Natural killer cell (primary cell): ENCODE measurements around the gene GALNT9. TPM values are rescaled to one million over a fixed set of nuclear protein-coding genes. Genes with fewer than 3 reads are reported as not detected.

ENCODE experiments used
- ATAC-seq, 3 donors: fragments of 150-1000 bp in 2 of 3; fragments of 200-7000 bp in 1 of 3; cut with Tn5 transposase; 1 replicate in 1 of 3; 2 replicates in 2 of 3; pipeline ENCODE4 v1.10.0; 2021; ENCODE audit warnings: mild to moderate bottlenecking in 2 of 3, moderate library complexity in 2 of 3
- DNase-seq, 2 donors: peaks; one replicate each; pipeline versions ENCODE4 v3.0.0 to v3.0.0-alpha.2; 2013 to 2021; ENCODE audit warnings: mixed read lengths in 1 of 2
- H3K27ac ChIP-seq: one replicate; pipeline ENCODE4 v1.5.1; 2013; ENCODE audit warnings: mild to moderate bottlenecking, low read length
- H3K27me3 ChIP-seq: one replicate; pipeline ENCODE4 v1.6.1; 2013; ENCODE audit warnings: low read length; ENCODE audit not compliant: control insufficient read depth, insufficient read depth
- H3K36me3 ChIP-seq: one replicate; pipeline ENCODE4 v1.6.1; 2013; ENCODE audit warnings: low read length; ENCODE audit not compliant: control insufficient read depth, insufficient read depth
- H3K4me1 ChIP-seq: one replicate; pipeline ENCODE4 v1.6.1; 2013; ENCODE audit warnings: low read length; ENCODE audit not compliant: control insufficient read depth, insufficient read depth
- H3K4me3 ChIP-seq: one replicate; pipeline ENCODE4 v1.5.1; 2013; ENCODE audit warnings: low read length
- H3K9me3 ChIP-seq: one replicate; pipeline ENCODE4 v1.6.1; 2013; ENCODE audit warnings: low read length; ENCODE audit not compliant: control insufficient read depth, insufficient read depth
- H3K27ac Mint-ChIP-seq, 2 donors: one replicate each; pipeline ENCODE4 v1.8.0; 2022; ENCODE audit warnings: mild to moderate bottlenecking in 2 of 2, mixed read lengths in 2 of 2, moderate library complexity in 1 of 2
- H3K27me3 Mint-ChIP-seq, 2 donors: one replicate each; pipeline ENCODE4 v1.8.0; 2022; ENCODE audit warnings: low read depth in 2 of 2, mixed read lengths in 2 of 2
- H3K36me3 Mint-ChIP-seq: one replicate; pipeline ENCODE4 v1.8.0; 2022; ENCODE audit warnings: mixed read lengths
- H3K4me1 Mint-ChIP-seq, 2 donors: one replicate each; pipeline ENCODE4 v1.8.0; 2022; ENCODE audit warnings: mixed read lengths in 2 of 2
- H3K4me3 Mint-ChIP-seq: one replicate; pipeline ENCODE4 v1.8.0; 2022; ENCODE audit warnings: mild to moderate bottlenecking, moderate library complexity, mixed read lengths
- H3K9me3 Mint-ChIP-seq, 2 donors: one replicate each; pipeline ENCODE4 v1.8.0; 2022; ENCODE audit warnings: mixed read lengths in 2 of 2
- CTCF ChIP-seq: fragments of 200-600 bp; IDR thresholded peaks from one replicate; pipeline ENCODE4 v1.8.0; 2022; ENCODE audit warnings: antibody characterized with exemption
- WGBS: methylation state at CpG from one replicate; pipeline ENCODE4 v1.1.7; 2013; ENCODE audit warnings: missing lambda C conversion rate; ENCODE audit not compliant: insufficient coverage; 5-methylcytosine and 5-hydroxymethylcytosine counted together
- intact Hi-C: fragments of 100-400 bp; cut with micrococcal nuclease; formaldehyde crosslinking; loops from one replicate; pipeline ENCODE4 v1.14.2; 2022
- total RNA-seq, 4 donors: library from RNA; stranded (reverse); fragments of 120-200 nt in 1 of 4; gene quantifications; one replicate each; pipeline versions ENCODE4 v1.2.3 to v1.2.4, GENCODE V29; 2013 to 2022

GALNT9 gene
- total RNA-seq, 3 donors from 2014 or later (not counting 1 experiment from before 2014, with no cell fraction given) = not detected

GRCh38 chr12:132201391-132202120, 127.8 kb downstream of the GALNT9 start:
- intact Hi-C loops = no loop called here
- Histone ChIP-seq H3K4me3 (no peak overlapping the region), H3K4me1 (peaks cover 10% of the 10 kb centered on the region), H3K27me3 (peaks cover 19% of the 10 kb centered on the region), H3K27ac (no peak overlapping the region), H3K36me3 (no peaks in the 10 kb centered on the region), H3K9me3 (no peaks in the 10 kb centered on the region)
- 89% methylated on average over 23 of the region's 23 CpGs for WGBS
- H3K9me3 Mint-ChIP-seq = no peaks in the 10 kb centered on the region
- DNase-seq (no peak), ATAC-seq (no peak)
- no peak for TF ChIP-seq CTCF
- no peaks in the 10 kb centered on the region for H3K4me1 Mint-ChIP-seq
- H3K27me3 Mint-ChIP-seq = peaks cover 14 to 15% of the 10 kb centered on the region in 2 donors
- no peak overlapping the region for H3K27ac Mint-ChIP-seq
- no peaks in the 10 kb centered on the region for H3K36me3 Mint-ChIP-seq
- H3K4me3 Mint-ChIP-seq = no peak overlapping the region

GRCh38 chr12:132200800-132201199, 128.6 kb downstream of the GALNT9 start:
- ATAC-seq (no peak), DNase-seq (no peak)
- H3K27ac Mint-ChIP-seq = no peak overlapping the region
- no peaks in the 10 kb centered on the region for H3K9me3 Mint-ChIP-seq
- no peak overlapping the region for H3K4me3 Mint-ChIP-seq
- Histone ChIP-seq H3K27ac (no peak overlapping the region), H3K4me1 (peaks cover 9% of the 10 kb centered on the region), H3K4me3 (no peak overlapping the region), H3K27me3 (peaks cover 14% of the 10 kb centered on the region), H3K9me3 (no peaks in the 10 kb centered on the region), H3K36me3 (no peaks in the 10 kb centered on the region)
- no peak for TF ChIP-seq CTCF
- H3K4me1 Mint-ChIP-seq = no peaks in the 10 kb centered on the region
- intact Hi-C loops = no loop called here
- H3K36me3 Mint-ChIP-seq = no peaks in the 10 kb centered on the region
- WGBS = 88% methylated on average over 19 of the region's 19 CpGs
- H3K27me3 Mint-ChIP-seq = peaks cover 9 to 15% of the 10 kb centered on the region in 2 donors

DNA sequence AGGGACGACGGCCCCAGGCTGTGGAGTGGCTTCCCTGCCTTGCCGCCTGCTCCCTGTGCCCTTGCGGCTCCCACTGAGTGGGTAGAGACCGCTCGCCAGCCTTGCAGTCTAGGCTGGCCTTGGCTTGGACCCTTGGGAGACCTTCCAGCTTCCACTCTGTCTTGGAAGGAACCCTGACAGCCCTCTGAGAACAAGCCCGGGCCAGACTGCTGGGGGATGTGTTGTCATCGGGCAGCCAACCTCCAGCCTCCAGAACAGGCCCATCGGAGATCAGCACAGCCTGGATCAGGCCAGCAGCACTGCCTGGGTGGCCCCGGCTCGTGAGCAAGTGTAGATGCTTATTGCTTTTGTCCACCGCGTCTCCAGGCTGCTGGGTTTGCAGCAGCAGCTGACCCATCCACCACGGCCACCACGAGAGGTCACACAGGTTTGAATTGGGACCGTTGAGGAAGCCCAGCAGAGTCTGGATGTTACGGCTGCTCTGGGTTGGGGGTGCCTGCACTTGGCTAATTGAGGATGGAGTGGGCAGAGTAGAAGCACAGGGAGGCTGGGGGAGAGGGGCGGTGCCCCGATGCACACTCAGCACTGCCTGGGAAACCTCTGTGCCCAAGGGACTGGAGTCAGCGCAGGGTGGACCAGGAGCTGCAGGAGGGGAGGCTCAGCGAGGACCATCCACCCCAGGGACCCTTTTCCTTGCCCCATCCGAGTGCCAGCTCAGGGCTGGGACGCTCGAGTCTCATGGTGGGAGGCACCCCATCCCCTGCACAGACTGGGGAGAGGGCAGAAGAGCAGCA, 129.7 kb downstream of the GALNT9 start:
- no peaks in the 10 kb centered on the region for H3K9me3 ChIP-seq
- no peak overlapping the region for H3K27ac Mint-ChIP-seq
- no peak overlapping the region for H3K4me3 ChIP-seq
- WGBS = 84% methylated on average over 24 of the region's 24 CpGs
- no peak overlapping the region for H3K4me3 Mint-ChIP-seq
- H3K27ac ChIP-seq = no peak overlapping the region
- no peak for TF ChIP-seq CTCF
- H3K4me1 ChIP-seq = no peaks in the 10 kb centered on the region
- no peaks in the 10 kb centered on the region for H3K36me3 ChIP-seq
- DNase-seq = no peak
- H3K27me3 Mint-ChIP-seq = peaks cover 9% of the 10 kb centered on the region in 2 donors
- intact Hi-C loops = no loop called here
- H3K9me3 Mint-ChIP-seq = no peaks in the 10 kb centered on the region
- no peak for ATAC-seq
- H3K27me3 ChIP-seq = peaks cover 5% of the 10 kb centered on the region
- H3K36me3 Mint-ChIP-seq = no peaks in the 10 kb centered on the region
- no peaks in the 10 kb centered on the region for H3K4me1 Mint-ChIP-seq
